Measurements from ENCODE around the gene MARK1. TPM values are rescaled to one million over a fixed set of nuclear protein-coding genes. Genes with fewer than 3 reads are reported as not detected.

MARK1 gene
- total RNA-seq, 1 donor from 2014 or later: 6.1 TPM

DNA sequence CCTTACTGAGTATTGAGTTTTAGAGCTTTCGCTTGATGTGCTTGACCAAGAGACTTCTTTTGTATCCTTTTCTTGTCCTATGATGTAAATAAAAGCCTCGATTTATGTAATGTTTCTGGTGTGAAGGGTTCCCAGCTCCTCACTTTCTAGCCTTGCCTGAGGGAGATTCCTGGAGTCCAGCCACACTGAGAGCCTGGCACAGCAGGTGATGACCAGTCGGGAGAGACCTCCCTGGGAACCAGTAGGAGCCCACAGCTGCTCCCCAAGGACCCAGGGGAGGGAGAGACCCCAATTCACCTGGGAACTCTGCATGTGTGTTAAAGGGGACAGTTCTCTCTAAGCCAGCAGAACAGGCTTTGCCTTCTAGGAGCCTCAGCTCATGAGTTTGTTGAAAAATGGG is 171.1 kb downstream of the MARK1 start:
- TF ChIP-seq CTCF (IDR thresholded peaks at IDR 0.05; ENCODE audit: insufficient read depth, low read length, poor library complexity, severe bottlenecking): no peak
- Histone ChIP-seq H3K36me3 (ENCODE audit: control insufficient read depth, insufficient read depth, low read length) (no peaks in the 10 kb centered on the region), H3K27me3 (ENCODE audit: control insufficient read depth, insufficient read depth, low read length) (peaks cover 3% of the 10 kb centered on the region), H3K4me3 (ENCODE audit: low read depth, low read length) (no peak overlapping the region)
- DNase-seq (ENCODE audit: low read depth): no peak

DNA sequence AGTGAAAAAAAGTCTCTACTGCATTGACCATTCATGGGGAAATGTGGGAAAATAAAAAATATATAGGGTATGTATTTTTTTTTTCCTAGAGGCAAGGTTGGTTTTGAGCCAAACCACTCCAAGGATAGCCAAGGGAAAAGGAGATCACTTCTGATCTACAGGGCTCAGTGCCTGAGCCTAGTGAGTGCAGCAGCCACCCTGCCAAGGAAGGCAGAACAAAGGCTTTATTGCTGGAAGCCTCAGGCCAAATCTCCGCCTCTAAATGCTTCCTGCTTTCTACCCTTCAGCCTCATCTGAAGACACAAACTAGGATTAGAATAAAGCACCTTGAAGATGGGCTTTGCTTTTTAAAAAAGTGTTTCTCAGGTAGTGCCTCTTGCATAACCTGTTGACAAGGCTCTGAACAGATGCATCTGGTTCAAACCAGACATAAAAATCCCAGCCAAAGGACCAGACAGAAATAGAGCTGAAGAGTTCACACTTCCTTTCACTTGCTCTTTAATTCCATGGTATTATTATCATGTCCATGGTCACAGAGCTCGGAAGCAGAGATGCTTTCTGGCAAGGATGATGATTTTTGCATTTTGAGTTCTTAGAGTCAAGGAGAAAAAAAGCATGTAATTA is 172.7 kb downstream of the MARK1 start:
- TF ChIP-seq CTCF (IDR thresholded peaks at IDR 0.05; ENCODE audit: insufficient read depth, low read length, poor library complexity, severe bottlenecking): no peak
- Histone ChIP-seq H3K36me3 (ENCODE audit: control insufficient read depth, insufficient read depth, low read length) (no peaks in the 10 kb centered on the region), H3K27me3 (ENCODE audit: control insufficient read depth, insufficient read depth, low read length) (peaks cover 3% of the 10 kb centered on the region), H3K4me3 (ENCODE audit: low read depth, low read length) (no peak overlapping the region)
- no peak for DNase-seq (ENCODE audit: low read depth)

GRCh38 chr1:220701974-220702373 is 174.0 kb downstream of the MARK1 start:
- Histone ChIP-seq H3K27me3 (ENCODE audit: control insufficient read depth, insufficient read depth, low read length) (peaks cover 3% of the 10 kb centered on the region), H3K36me3 (ENCODE audit: control insufficient read depth, insufficient read depth, low read length) (no peaks in the 10 kb centered on the region)

GRCh38 chr1:220702733-220703270 is 174.9 kb downstream of the MARK1 start:
- DNase-seq (ENCODE audit: low read depth): no peak
- H3K36me3 ChIP-seq (ENCODE audit: control insufficient read depth, insufficient read depth, low read length): no peaks in the 10 kb centered on the region
- H3K27me3 ChIP-seq (ENCODE audit: control insufficient read depth, insufficient read depth, low read length): peaks cover 3% of the 10 kb centered on the region
- H3K4me3 ChIP-seq (ENCODE audit: low read depth, low read length): no peak overlapping the region
- TF ChIP-seq CTCF (IDR thresholded peaks at IDR 0.05; ENCODE audit: insufficient read depth, low read length, poor library complexity, severe bottlenecking): no peak

More at GRCh38 chr1:220701974-220702373, 174.0 kb downstream of the MARK1 start:
- no peak for TF ChIP-seq CTCF (IDR thresholded peaks at IDR 0.05; ENCODE audit: insufficient read depth, low read length, poor library complexity, severe bottlenecking)
- DNase-seq (ENCODE audit: low read depth): no peak
- H3K4me3 ChIP-seq (ENCODE audit: low read depth, low read length): no peak overlapping the region

DNA sequence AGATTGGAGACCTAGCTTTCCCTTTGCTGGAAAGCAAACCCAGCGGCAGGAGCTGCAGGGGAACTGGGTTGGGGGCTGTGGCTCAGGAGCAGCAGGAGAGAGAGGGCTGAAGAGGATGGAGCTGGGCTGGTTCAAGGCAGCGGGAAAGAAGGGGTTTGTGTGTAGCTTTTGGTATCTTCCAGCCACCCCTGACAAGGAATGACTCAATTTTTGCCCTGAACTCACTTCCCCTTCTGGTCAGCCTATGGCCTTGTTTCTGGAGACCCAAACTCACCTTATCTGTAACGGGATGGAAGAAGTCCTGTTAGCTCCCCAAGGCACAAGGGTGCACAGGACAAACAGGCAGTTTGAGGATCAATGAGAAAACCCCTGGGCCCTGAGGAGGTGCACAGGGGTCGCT is 175.4 kb downstream of the MARK1 start:
- no peak for DNase-seq (ENCODE audit: low read depth)
- Histone ChIP-seq H3K4me3 (ENCODE audit: low read depth, low read length) (no peak overlapping the region), H3K27me3 (ENCODE audit: control insufficient read depth, insufficient read depth, low read length) (peaks cover 3% of the 10 kb centered on the region), H3K36me3 (ENCODE audit: control insufficient read depth, insufficient read depth, low read length) (no peaks in the 10 kb centered on the region)
- TF ChIP-seq CTCF (IDR thresholded peaks at IDR 0.05; ENCODE audit: insufficient read depth, low read length, poor library complexity, severe bottlenecking): no peak

DNA sequence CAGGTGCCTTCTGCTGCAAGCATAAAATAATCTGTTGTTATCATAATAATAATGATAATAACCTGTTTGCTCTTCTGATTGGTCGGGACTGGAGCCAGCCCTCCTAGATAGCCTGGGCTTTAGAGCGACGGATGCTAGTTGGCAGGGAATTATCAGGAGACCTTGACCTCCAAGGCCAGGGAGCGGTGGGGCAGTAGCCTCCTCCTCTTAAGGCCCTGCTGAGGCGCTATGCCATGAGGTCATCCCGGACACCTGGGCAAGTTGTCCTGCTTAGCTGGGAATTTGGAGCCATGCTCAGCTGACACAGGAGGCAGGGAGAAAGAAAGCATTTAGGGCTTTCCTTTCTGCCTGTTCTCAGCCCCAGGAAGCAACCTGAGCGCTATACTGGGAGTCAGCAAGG is 177.8 kb downstream of the MARK1 start:
- H3K36me3 ChIP-seq (ENCODE audit: control insufficient read depth, insufficient read depth, low read length): no peaks in the 10 kb centered on the region
- no peak for TF ChIP-seq CTCF (IDR thresholded peaks at IDR 0.05; ENCODE audit: insufficient read depth, low read length, poor library complexity, severe bottlenecking)
- no peak for DNase-seq (ENCODE audit: low read depth)
- no peak overlapping the region for H3K4me3 ChIP-seq (ENCODE audit: low read depth, low read length)
- peaks cover 3% of the 10 kb centered on the region for H3K27me3 ChIP-seq (ENCODE audit: control insufficient read depth, insufficient read depth, low read length)
